SH-SY5Y (cell line): ENCODE data around the gene SLC35A3.

ENCODE experiments used
- GATA2 ChIP-seq: IDR thresholded peaks from 2 replicates; pipeline ENCODE4 v1.6.1; 2011; ENCODE audit warnings: mild to moderate bottlenecking, low read depth, low read length
- GATA3 ChIP-seq: IDR thresholded peaks from 2 replicates; pipeline ENCODE4 v1.6.1; 2011; ENCODE audit warnings: low read depth, mild to moderate bottlenecking, low read length, moderate library complexity

DNA sequence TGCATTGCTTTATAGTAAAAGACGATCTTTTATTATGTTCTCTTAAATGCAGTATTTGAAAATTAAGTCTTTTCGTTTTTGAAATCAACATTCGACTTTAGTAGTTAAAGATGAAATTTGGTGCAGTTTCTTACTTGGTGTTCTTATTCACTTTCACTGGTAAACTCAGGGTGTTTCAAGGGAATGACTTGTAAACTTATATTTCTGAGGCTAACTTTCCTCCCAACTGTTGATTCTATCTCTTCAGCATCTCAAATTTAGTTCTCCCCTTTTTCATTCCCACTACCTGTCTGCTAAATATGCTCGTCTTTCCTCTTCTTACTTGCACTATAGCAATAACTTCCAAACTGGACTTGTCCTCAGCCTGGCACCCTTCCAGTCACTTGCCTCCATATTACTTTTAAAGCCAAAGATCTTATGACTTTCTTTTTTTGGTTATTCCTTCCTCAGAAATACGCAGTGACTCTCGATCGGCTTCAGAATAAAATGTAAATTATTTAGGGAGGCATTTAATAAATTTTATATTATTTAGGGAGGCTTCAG is 988 bp downstream of the SLC35A3 start:
- no peak for TF ChIP-seq GATA3
- no peak for TF ChIP-seq GATA2
